Right lobe of liver (tissue), 6 donors: ENCODE measurements around the gene DACH1. TPM values are rescaled to one million over a fixed set of nuclear protein-coding genes. Genes with fewer than 3 reads are reported as not detected.

Source experiments
- ATAC-seq, 4 donors: fragments of 200-7000 bp; cut with Tn5 transposase; one replicate each; pipeline ENCODE4 v1.9.1; 2020; ENCODE audit warnings: mild to moderate bottlenecking in 4 of 4, moderate library complexity in 4 of 4
- DNase-seq, 3 donors: peaks; one replicate each; pipeline ENCODE4 v3.0.0-alpha.2; 2020
- H3K27ac ChIP-seq, 3 donors: fragments of 200-600 bp; one replicate each; pipeline ENCODE4 v1.8.0; 2022
- H3K27me3 ChIP-seq, 2 donors: fragments of 200-600 bp; one replicate each; pipeline ENCODE4 v1.8.0; 2022
- H3K36me3 ChIP-seq, 4 donors: fragments of 200-600 bp; sonication (generic) in 1 of 4; one replicate each; pipeline versions ENCODE4 v1.5.1 to v1.8.0; 2017 to 2022; ENCODE audit warnings: control low read depth in 1 of 4
- H3K4me1 ChIP-seq, 4 donors: fragments of 200-600 bp; sonication (generic) in 1 of 4; one replicate each; pipeline versions ENCODE4 v1.5.1 to v1.8.0; 2017 to 2022; ENCODE audit warnings: control low read depth in 1 of 4
- H3K4me3 ChIP-seq, 3 donors: fragments of 200-600 bp; one replicate each; pipeline ENCODE4 v1.8.0; 2022
- H3K9me3 ChIP-seq, 4 donors: fragments of 200-600 bp; sonication (generic) in 1 of 4; one replicate each; pipeline versions ENCODE4 v1.5.1 to v1.8.0; 2017 to 2022; ENCODE audit warnings: control low read depth in 1 of 4
- POLR2A ChIP-seq: fragments of 450-650 bp; IDR thresholded peaks from one replicate; pipeline ENCODE4 v1.6.1; 2017; ENCODE audit warnings: antibody characterized with exemption, mild to moderate bottlenecking
- WGBS: methylation state at CpG from one replicate; pipeline ENCODE4 v1.1.6; 2018; ENCODE audit warnings: low coverage, low lambda C conversion rate; ENCODE audit not compliant: insufficient coverage; ENCODE audit errors: missing lambda C conversion rate; 5-methylcytosine and 5-hydroxymethylcytosine counted together
- intact Hi-C, 2 donors: fragments of 100-400 bp; cut with DNase I; formaldehyde crosslinking; loops; one replicate each; pipeline versions ENCODE4 v1.11.2 to v1.14.1; 2022
- total RNA-seq, 6 experiments: library from RNA; depleted of rRNA in 2 of 6; stranded (reverse); fragments of >200 nt in 2 of 6; fragmentation: NEBNext Ultra II Directional in 3 of 6; extraction: Animal tissue kit (Norgen Biotek cat#: 25700) in 3 of 6; gene quantifications; one replicate each; pipeline versions ENCODE4 v1.1.0 to v1.2.4, GENCODE V29; 2016 to 2023
- TF ChIP-seq, protein P1 (sequence below), 4 donors: fragments of 200-600 bp in 3 of 4; fragments of 450-650 bp in 1 of 4; IDR thresholded peaks; one replicate each; pipeline versions ENCODE4 v1.5.1 to v1.8.0; 2016 to 2022; ENCODE audit warnings: antibody characterized with exemption in 4 of 4, mild to moderate bottlenecking in 2 of 4
- donor health status: DM: no; HTN: yes; CAD: no.
- donor health status: DM: no; HTN: no; CAD: no.
- donor health status: DM: no; HTN: no; CAD: no.
- donor health status: DM: no; HTN: yes; CAD: no.
- donor health status: DM: no; HTN: yes; CAD: no.

DACH1 gene
- total RNA-seq, 6 experiments from 2014 or later = 0.80 to 1.5 (median 0.94) TPM

DNA sequence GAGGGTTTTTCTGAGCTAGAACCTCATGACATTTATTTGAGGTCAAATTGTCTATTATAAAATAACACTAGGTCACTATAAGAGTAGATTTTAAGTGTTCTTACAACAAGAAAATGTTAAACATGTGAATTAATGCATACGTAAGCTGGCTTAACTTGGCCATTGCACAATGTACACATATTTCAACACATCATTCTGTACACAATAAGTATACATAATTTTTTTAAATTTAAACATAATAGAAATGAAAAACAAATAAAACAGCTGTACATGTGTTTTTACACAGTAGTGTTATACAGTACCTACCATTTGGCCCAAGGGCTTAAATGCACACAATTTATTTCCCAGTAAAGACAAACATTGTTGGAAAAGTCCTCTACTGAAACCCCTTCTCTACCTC is 269.9 kb downstream of the DACH1 start:
- Histone ChIP-seq H3K36me3 (no peaks in the 10 kb centered on the region), H3K4me3 (no peak overlapping the region), H3K27ac (no peak overlapping the region), H3K4me1 (no peaks in the 10 kb centered on the region), H3K27me3 (no peaks in the 10 kb centered on the region), H3K9me3 (no peaks in the 10 kb centered on the region)
- ATAC-seq (no peak), DNase-seq (no peak)
- WGBS = 46% methylated on average over 1 of the region's 1 CpG
- TF ChIP-seq POLR2A = no peak
- TF ChIP-seq, protein P1, sequence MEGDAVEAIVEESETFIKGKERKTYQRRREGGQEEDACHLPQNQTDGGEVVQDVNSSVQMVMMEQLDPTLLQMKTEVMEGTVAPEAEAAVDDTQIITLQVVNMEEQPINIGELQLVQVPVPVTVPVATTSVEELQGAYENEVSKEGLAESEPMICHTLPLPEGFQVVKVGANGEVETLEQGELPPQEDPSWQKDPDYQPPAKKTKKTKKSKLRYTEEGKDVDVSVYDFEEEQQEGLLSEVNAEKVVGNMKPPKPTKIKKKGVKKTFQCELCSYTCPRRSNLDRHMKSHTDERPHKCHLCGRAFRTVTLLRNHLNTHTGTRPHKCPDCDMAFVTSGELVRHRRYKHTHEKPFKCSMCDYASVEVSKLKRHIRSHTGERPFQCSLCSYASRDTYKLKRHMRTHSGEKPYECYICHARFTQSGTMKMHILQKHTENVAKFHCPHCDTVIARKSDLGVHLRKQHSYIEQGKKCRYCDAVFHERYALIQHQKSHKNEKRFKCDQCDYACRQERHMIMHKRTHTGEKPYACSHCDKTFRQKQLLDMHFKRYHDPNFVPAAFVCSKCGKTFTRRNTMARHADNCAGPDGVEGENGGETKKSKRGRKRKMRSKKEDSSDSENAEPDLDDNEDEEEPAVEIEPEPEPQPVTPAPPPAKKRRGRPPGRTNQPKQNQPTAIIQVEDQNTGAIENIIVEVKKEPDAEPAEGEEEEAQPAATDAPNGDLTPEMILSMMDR (IDR thresholded peaks at IDR 0.05) = no peak
- intact Hi-C loops = no loop called here

DNA sequence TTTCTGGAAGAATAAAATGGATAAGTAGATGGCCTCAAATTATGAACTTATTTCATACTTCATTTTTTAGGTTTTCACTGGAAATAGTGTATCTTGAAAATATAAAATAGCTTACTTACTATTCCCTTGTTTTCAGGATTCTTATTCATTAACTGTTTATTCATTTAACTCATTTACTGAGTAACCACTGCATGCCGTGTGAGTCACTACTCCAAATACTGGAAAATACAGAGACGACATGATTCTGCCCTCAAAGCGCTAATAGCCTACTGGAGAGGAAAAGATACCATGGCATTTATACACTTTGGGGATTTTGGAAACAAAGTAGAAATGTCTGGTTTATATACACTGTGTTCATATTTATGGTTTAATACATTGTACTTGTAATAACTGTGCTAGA is 270.9 kb downstream of the DACH1 start:
- no peak for ATAC-seq
- Histone ChIP-seq H3K9me3 (no peaks in the 10 kb centered on the region), H3K27ac (no peak overlapping the region), H3K4me1 (no peaks in the 10 kb centered on the region), H3K27me3 (no peaks in the 10 kb centered on the region), H3K36me3 (no peaks in the 10 kb centered on the region), H3K4me3 (no peak overlapping the region)
- DNase-seq = no peak
- TF ChIP-seq, protein P1 (IDR thresholded peaks at IDR 0.05) = no peak
- no peak for TF ChIP-seq POLR2A
- 76% methylated on average over 3 of the region's 3 CpGs for WGBS
- intact Hi-C loops = no loop called here

DNA sequence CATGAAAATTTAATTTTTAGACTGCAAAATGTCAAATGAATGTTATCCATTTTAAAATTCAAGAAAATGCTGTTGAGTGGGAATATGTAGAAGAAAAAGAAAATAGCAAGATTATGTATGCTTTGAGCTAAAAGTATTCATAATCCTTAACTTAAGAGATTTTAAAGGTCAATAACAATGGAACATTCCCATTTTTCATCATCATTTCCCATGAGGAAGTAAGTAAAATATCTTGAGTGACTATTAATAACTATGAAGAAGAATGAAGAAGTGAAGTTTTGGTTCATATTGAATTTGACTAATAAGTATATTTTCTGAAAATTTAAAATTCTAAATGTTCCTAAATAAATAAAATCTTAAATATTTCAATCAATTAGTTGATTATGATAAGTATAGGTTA is 273.4 kb downstream of the DACH1 start:
- intact Hi-C loops = no loop called here
- Histone ChIP-seq H3K36me3 (no peaks in the 10 kb centered on the region), H3K4me1 (no peaks in the 10 kb centered on the region), H3K27me3 (no peaks in the 10 kb centered on the region), H3K4me3 (no peak overlapping the region), H3K27ac (no peak overlapping the region), H3K9me3 (no peaks in the 10 kb centered on the region)
- DNase-seq (no peak), ATAC-seq (no peak)
- TF ChIP-seq, protein P1 (IDR thresholded peaks at IDR 0.05) = no peak
- TF ChIP-seq POLR2A = no peak

DNA sequence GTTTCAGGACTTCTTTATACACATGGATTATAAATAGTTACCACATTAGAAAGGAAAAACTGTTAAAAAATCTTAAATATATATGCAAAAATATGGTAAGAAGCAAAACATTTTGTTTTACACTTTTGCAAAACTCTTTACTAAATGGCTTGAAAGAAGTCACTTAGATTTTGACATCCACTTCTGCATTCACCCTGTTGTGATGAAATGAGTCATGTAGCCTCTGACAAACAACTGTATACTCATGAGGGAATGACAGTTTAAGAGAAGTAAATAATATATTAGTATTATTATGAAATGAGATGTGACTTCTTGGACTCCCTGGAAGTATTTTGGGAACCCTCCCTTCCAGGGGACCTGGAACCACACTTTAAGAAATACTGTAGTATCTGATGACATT is 275.6 kb downstream of the DACH1 start:
- TF ChIP-seq, protein P1 (IDR thresholded peaks at IDR 0.05) = no peak
- no peak for TF ChIP-seq POLR2A
- no peaks in the 10 kb centered on the region for H3K27me3 ChIP-seq
- ATAC-seq (no peak), DNase-seq (no peak)
- no peaks in the 10 kb centered on the region for H3K9me3 ChIP-seq
- intact Hi-C loops = no loop called here
- no peaks in the 10 kb centered on the region for H3K36me3 ChIP-seq
- H3K4me3 ChIP-seq = no peak overlapping the region
- H3K27ac ChIP-seq = no peak overlapping the region
- no peaks in the 10 kb centered on the region for H3K4me1 ChIP-seq

DNA sequence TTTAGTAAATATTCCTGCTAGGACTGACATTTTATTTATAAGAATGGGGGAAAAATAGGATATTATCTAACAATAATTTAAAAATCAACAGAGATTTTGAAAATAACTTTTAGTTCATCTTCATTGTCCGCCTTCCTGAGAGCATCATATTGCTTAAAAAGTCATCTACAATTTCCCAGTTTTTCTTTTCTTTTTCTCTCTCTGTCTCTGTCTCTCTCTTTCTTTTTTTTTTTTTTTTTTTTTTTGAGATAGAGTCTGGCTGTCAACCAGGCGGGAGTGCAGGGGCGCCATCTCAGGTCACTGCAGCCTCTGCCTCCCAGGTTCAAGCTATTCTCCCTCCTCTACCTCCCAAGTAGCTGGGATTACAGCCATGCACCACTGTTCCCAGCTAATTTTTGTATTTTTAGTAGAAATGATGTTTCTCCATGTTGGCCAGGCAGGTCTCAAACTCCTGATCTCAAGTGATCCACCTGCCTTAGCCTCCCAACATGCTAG is 276.3 kb downstream of the DACH1 start:
- no peak for TF ChIP-seq POLR2A
- TF ChIP-seq, protein P1 (IDR thresholded peaks at IDR 0.05) = no peak
- DNase-seq (no peak), ATAC-seq (no peak)
- H3K36me3 ChIP-seq = no peaks in the 10 kb centered on the region
- H3K4me1 ChIP-seq = no peaks in the 10 kb centered on the region
- no peak overlapping the region for H3K4me3 ChIP-seq
- intact Hi-C loops = no loop called here
- H3K27ac ChIP-seq = no peak overlapping the region
- H3K27me3 ChIP-seq = no peaks in the 10 kb centered on the region
- 72% methylated on average over 1 of the region's 3 CpGs for WGBS
- H3K9me3 ChIP-seq = no peaks in the 10 kb centered on the region
